Body of pancreas (tissue), 4 donors: ENCODE results near the gene KRTAP5-7. TPM values are rescaled to one million over a fixed set of nuclear protein-coding genes. Genes with fewer than 3 reads are reported as not detected.

Experiments used
- ATAC-seq: fragments of 150-250 bp; one replicate; pipeline ENCODE4 v1.9.1; 2016
- DNase-seq, 4 donors: peaks; one replicate each; pipeline ENCODE4 v3.0.0-alpha.2; 2019
- H3K27ac ChIP-seq, 4 donors: fragments of 200-600 bp; sonication (generic); 1 replicate in 3 of 4; 2 replicates in 1 of 4; pipeline versions ENCODE4 v1.5.1 to v1.6.1; 2016 to 2019; ENCODE audit warnings: mild to moderate bottlenecking in 1 of 4, mixed read lengths in 1 of 4, moderate library complexity in 1 of 4
- H3K27me3 ChIP-seq, 2 donors: fragments of 200-600 bp; sonication (generic); one replicate each; pipeline ENCODE4 v1.6.0; 2016; ENCODE audit warnings: mild to moderate bottlenecking in 1 of 2
- H3K36me3 ChIP-seq, 2 donors: fragments of 200-600 bp; sonication (generic); replicated peaks in 1 of 2; 2 replicates each; pipeline ENCODE4 v1.5.1; 2016; ENCODE audit warnings: low read depth in 2 of 2; ENCODE audit not compliant: insufficient read depth in 1 of 2
- H3K4me1 ChIP-seq: fragments of 200-600 bp; sonication (generic); one replicate; pipeline ENCODE4 v1.6.0; 2016
- H3K4me3 ChIP-seq, 2 donors: fragments of 200-600 bp; sonication (generic); 1 replicate in 1 of 2; 2 replicates in 1 of 2; pipeline ENCODE4 v1.5.1; 2016 to 2019
- H3K9me3 ChIP-seq, 3 donors: fragments of 200-600 bp; sonication (generic); 1 replicate in 2 of 3; 2 replicates in 1 of 3; pipeline ENCODE4 v1.5.1; 2016
- CTCF ChIP-seq, 7 experiments: fragments of 450-650 bp in 4 of 7; fragments of 200-600 bp in 3 of 7; sonication (generic) in 3 of 7; IDR thresholded peaks; one replicate each; pipeline ENCODE4 v1.5.1; 2016 to 2019; ENCODE audit warnings: antibody characterized with exemption in 7 of 7
- POLR2A ChIP-seq, 3 donors: fragments of 450-650 bp; IDR thresholded peaks; one replicate each; pipeline ENCODE4 v1.6.1; 2016; ENCODE audit warnings: antibody characterized with exemption in 3 of 3, mild to moderate bottlenecking in 2 of 3
- WGBS, 2 donors: methylation state at CpG; one replicate each; pipeline ENCODE4 v1.1.5; 2017; 5-methylcytosine and 5-hydroxymethylcytosine counted together
- intact Hi-C: fragments of 100-400 bp; cut with DNase I; formaldehyde crosslinking; loops from one replicate; pipeline ENCODE4 v1.15.1; 2023
- total RNA-seq, 2 donors: library from RNA; depleted of rRNA; stranded (reverse); fragments of >200 nt; gene quantifications; one replicate each; pipeline ENCODE4 v1.1.0, GENCODE V29; 2016

The KRTAP5-7 gene
- total RNA-seq, 2 donors from 2014 or later = not detected

GRCh38 chr11:71499546-71499945, 27.5 kb upstream of the KRTAP5-7 start:
- intact Hi-C loops = no loop called here
- TF ChIP-seq POLR2A (IDR thresholded peaks at IDR 0.05) (no peak), CTCF (IDR thresholded peaks at IDR 0.05) (no peak)
- DNase-seq (no peak), ATAC-seq (no peak)
- Histone ChIP-seq H3K36me3 (peaks cover 21 to 26% of the 10 kb centered on the region in 2 donors), H3K4me1 (no peaks in the 10 kb centered on the region), H3K27ac (no peak overlapping the region), H3K27me3 (no peaks in the 10 kb centered on the region), H3K9me3 (no peaks in the 10 kb centered on the region), H3K4me3 (no peak overlapping the region)
- 84 to 94% methylated on average over 6 of the region's 6 CpGs for WGBS, 2 donors

GRCh38 chr11:71500601-71501021, 26.5 kb upstream of the KRTAP5-7 start:
- no peak for TF ChIP-seq POLR2A (IDR thresholded peaks at IDR 0.05)
- TF ChIP-seq CTCF (IDR thresholded peaks at IDR 0.05) = no peak
- Histone ChIP-seq H3K27ac (no peak overlapping the region), H3K4me3 (no peak overlapping the region), H3K4me1 (no peaks in the 10 kb centered on the region), H3K27me3 (no peaks in the 10 kb centered on the region), H3K9me3 (no peaks in the 10 kb centered on the region), H3K36me3 (peaks cover 14 to 26% of the 10 kb centered on the region in 2 donors)
- intact Hi-C loops = no loop called here
- ATAC-seq = no peak
- no peak for DNase-seq
- WGBS, 2 donors = 61 to 62% methylated on average over 3 to 6 of the region's 6 CpGs

- Histone ChIP-seq H3K4me1 (no peaks in the 10 kb centered on the region), H3K27me3 (no peaks in the 10 kb centered on the region), H3K9me3 (no peaks in the 10 kb centered on the region), H3K27ac (no peak overlapping the region), H3K4me3 (no peak overlapping the region), H3K36me3 (peaks cover 11 to 26% of the 10 kb centered on the region in 2 donors)
- WGBS, 2 donors = 91 to 95% methylated on average over 20 to 25 of the region's 30 CpGs
- ATAC-seq (no peak), DNase-seq (no peak)
- no peak for TF ChIP-seq POLR2A (IDR thresholded peaks at IDR 0.05)
- no peak for TF ChIP-seq CTCF (IDR thresholded peaks at IDR 0.05)
- intact Hi-C loops = no loop called here
These were observed 25.7 kb upstream of the KRTAP5-7 start for GRCh38 chr11:71501071-71501985.

GRCh38 chr11:71502026-71502425, 25.0 kb upstream of the KRTAP5-7 start:
- no peaks in the 10 kb centered on the region for H3K27me3 ChIP-seq
- no peaks in the 10 kb centered on the region for H3K9me3 ChIP-seq
- DNase-seq (no peak), ATAC-seq (no peak)
- no peaks in the 10 kb centered on the region for H3K4me1 ChIP-seq
- H3K36me3 ChIP-seq = peaks cover 11 to 20% of the 10 kb centered on the region in 2 donors
- no peak overlapping the region for H3K4me3 ChIP-seq
- intact Hi-C loops = no loop called here
- no peak overlapping the region for H3K27ac ChIP-seq
- no peak for TF ChIP-seq CTCF (IDR thresholded peaks at IDR 0.05)
- TF ChIP-seq POLR2A (IDR thresholded peaks at IDR 0.05) = no peak
- 91 to 96% methylated on average over 8 to 10 of the region's 10 CpGs for WGBS, 2 donors
